ENCODE measurements around the gene GAB1.

Gene GAB1

GRCh38 chr4:143512978-143513313 is 176.3 kb downstream of the GAB1 start:
- CTCF ChIA-PET: interaction anchor here (0.6 kb wide), 3 partner anchors 32 to 1569 kb away, joined by 4 to 7 read pairs (median 5); no protein-coding TSS in a partner anchor
- POLR2A ChIA-PET (ENCODE audit: low non-redundant PET): interaction anchor here (0.6 kb wide), 1 partner anchor 500 kb away, joined by 11 read pairs; no protein-coding TSS in a partner anchor
- no peak for DNase-seq (ENCODE audit: low spot score)
- TF ChIP-seq, protein P1, sequence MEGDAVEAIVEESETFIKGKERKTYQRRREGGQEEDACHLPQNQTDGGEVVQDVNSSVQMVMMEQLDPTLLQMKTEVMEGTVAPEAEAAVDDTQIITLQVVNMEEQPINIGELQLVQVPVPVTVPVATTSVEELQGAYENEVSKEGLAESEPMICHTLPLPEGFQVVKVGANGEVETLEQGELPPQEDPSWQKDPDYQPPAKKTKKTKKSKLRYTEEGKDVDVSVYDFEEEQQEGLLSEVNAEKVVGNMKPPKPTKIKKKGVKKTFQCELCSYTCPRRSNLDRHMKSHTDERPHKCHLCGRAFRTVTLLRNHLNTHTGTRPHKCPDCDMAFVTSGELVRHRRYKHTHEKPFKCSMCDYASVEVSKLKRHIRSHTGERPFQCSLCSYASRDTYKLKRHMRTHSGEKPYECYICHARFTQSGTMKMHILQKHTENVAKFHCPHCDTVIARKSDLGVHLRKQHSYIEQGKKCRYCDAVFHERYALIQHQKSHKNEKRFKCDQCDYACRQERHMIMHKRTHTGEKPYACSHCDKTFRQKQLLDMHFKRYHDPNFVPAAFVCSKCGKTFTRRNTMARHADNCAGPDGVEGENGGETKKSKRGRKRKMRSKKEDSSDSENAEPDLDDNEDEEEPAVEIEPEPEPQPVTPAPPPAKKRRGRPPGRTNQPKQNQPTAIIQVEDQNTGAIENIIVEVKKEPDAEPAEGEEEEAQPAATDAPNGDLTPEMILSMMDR (conservative IDR thresholded peaks at IDR 0.05; ENCODE audit: low read depth): no peak
- H3K27ac ChIP-seq: peak overlapping the region; percentile 98

DNA sequence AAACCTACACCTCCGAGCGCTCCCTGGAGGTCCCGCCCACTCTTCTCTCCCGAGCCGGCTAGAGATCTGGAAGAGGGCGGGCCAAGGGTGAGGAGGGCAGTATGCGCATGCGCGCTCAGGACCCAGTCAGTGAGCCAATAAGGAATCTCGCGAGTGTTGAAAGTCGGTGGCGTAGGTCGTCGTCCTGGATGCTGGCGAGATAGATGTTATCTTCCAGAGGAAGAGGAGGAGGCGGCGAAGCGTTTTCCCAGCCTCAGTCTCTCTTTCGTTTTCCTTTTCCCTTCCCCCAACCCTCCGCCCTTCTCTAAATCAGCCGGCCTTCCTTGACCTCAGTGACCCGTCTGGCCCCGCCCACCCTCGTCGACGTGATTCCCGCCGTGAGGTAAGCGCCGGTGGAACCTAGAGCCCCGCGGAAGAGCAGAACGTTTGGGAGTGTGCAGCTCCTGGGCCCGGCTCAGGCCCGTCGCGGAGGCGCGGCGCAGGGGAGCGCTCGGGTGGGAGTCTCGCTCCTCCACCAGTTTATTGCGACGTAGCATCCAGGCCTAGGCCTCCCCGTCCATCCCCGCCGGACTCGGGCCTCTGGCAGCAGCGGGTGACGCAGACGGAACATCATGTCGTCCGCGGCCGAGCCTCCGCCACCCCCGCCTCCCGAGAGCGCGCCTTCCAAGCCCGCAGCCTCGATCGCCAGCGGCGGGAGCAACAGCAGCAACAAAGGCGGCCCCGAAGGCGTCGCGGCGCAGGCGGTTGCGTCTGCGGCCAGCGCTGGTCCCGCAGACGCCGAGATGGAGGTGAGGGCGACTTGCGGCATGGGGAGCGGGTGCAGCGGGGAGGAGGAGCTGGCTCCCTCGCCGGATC is 176.9 kb downstream of the GAB1 start, which contains the start of gene SMARCA5:
TSS of gene SMARCA5 (plus strand) at position 389 of the 855 bp plus-strand sequence. CDS start at position 612, 223 bp downstream.
- DNase-seq (ENCODE audit: low spot score): peak; percentile 99
- TF ChIP-seq, protein P1 (conservative IDR thresholded peaks at IDR 0.05; ENCODE audit: low read depth): no peak
- POLR2A ChIA-PET (ENCODE audit: low non-redundant PET): no interaction called here

DNA sequence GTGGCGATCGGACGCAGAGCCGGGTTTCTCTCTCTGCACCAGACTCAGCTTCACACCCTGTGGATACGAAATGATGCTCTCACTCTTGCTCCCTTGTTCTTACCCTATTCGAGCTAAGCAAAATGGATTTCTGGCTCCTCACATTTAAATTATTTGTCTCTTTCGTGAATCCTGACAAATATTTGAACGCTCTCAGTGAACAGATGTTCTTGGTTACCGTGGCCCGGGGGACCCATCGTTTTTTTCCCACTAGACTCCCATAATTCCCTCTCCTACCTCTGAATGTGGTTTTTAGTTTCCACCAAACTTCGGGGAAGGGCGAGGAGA is 177.5 kb downstream of the GAB1 start:
- DNase-seq (ENCODE audit: low spot score): no peak
- CTCF ChIA-PET: interaction anchor here (0.7 kb wide), 1 partner anchor 301 kb away, joined by 3 read pairs; no protein-coding TSS in a partner anchor
- POLR2A ChIA-PET (ENCODE audit: low non-redundant PET): no interaction called here
- peak overlapping the region; percentile 98 for H3K27ac ChIP-seq
- TF ChIP-seq, protein P1 (conservative IDR thresholded peaks at IDR 0.05; ENCODE audit: low read depth): no peak

More for the DNA sequence above, 176.9 kb downstream of the GAB1 start, which contains the start of gene SMARCA5:
- peak within 1 kb of the TSS; percentile 98 for H3K27ac ChIP-seq
- CTCF ChIA-PET: interaction anchor here (0.6 to 0.7 kb wide), 3 partner anchors 31 to 301 kb away, joined by 3 to 5 read pairs (median 4); no protein-coding TSS in a partner anchor

DNA sequence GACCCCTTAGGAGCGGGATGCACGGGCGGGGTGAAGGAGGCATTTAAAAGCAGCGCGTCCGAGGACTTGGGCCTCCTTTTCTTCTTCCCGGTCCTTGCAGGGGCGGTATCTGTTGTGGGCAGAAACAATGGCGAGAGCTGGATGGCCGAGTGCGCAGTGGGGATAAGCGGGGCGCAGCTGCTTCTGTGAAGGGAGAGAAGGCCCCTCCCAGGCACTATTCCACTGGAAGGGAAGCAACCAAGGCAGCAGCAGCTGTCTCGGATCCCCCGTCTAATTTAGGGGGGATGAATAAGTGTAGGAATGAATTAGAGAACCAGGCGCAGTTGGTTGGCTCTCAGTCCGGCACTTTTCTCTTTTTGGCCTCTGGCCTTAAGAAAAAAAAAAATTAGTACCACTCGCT is 177.8 kb downstream of the GAB1 start:
- TF ChIP-seq, protein P1 (conservative IDR thresholded peaks at IDR 0.05; ENCODE audit: low read depth): no peak
- ChIA-PET CTCF (interaction anchor here (0.7 kb wide), 1 partner anchor 301 kb away, joined by 3 read pairs; no protein-coding TSS in a partner anchor), POLR2A (ENCODE audit: low non-redundant PET) (no interaction called here)
- peak overlapping the region; percentile 98 for H3K27ac ChIP-seq
- peak; percentile 24 for DNase-seq (ENCODE audit: low spot score)

DNA sequence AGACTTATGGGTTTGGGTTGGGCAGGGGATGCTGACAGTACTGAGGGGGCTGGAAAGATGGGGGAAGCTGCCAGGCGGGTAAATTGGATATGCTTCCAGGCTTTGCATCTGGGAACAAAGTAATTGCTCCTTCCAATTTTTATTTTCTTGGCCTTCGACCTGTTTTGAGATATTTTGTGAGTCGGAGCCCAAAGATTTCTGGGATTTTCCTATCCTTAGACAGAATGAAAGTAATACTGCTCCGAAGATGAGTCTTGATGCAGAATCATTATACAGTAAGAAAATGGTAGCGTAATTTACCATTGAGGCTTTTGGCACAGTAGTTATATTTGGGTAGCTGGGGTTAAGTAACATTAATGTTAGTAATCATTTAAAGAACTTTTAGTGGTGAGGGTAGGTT is 178.2 kb downstream of the GAB1 start:
- DNase-seq (ENCODE audit: low spot score): no peak
- H3K27ac ChIP-seq: peak overlapping the region; percentile 98
- ChIA-PET POLR2A (ENCODE audit: low non-redundant PET) (no interaction called here), CTCF (no interaction called here)
- TF ChIP-seq, protein P1 (conservative IDR thresholded peaks at IDR 0.05; ENCODE audit: low read depth): no peak

- DNase-seq (ENCODE audit: low spot score): no peak
- CTCF ChIA-PET: interaction anchor here (0.6 kb wide), 1 partner anchor 82 kb away, joined by 3 read pairs; no protein-coding TSS in a partner anchor
- no peak overlapping the region for H3K27ac ChIP-seq
- POLR2A ChIA-PET (ENCODE audit: low non-redundant PET): interaction anchor here (0.6 kb wide), 1 partner anchor 140 kb away, joined by 3 read pairs; no protein-coding TSS in a partner anchor
- TF ChIP-seq, protein P1 (conservative IDR thresholded peaks at IDR 0.05; ENCODE audit: low read depth): no peak
These were observed 179.2 kb downstream of the GAB1 start for GRCh38 chr4:143515905-143516304.
